Measurements from ENCODE around the gene MYO1B.

GRCh38 chr2:191314697-191315364, 69.6 kb downstream of the MYO1B start:
- TF ChIP-seq EZH2 (IDR thresholded peaks at IDR 0.05; ENCODE audit: low read depth, unreplicated experiment) (no peak), EZH2phosphoT487 (IDR thresholded peaks at IDR 0.05; ENCODE audit: unreplicated experiment) (no peak), POLR2AphosphoS5 (IDR thresholded peaks at IDR 0.05; ENCODE audit: low read depth) (no peak), CTCF (conservative IDR thresholded peaks at IDR 0.05; ENCODE audit: low read depth in 2 of 2) (no peak), REST (IDR thresholded peaks at IDR 0.05; ENCODE audit: unreplicated experiment) (no peak), NANOG (IDR thresholded peaks at IDR 0.05; ENCODE audit: borderline replicate concordance) (no peak), JUNB (IDR thresholded peaks at IDR 0.05; ENCODE audit: unreplicated experiment) (no peak), CREB1 (CRISPR knock-in tag; IDR thresholded peaks at IDR 0.05; ENCODE audit: low read depth) (no peak), STAT1 (IDR thresholded peaks at IDR 0.05; ENCODE audit: unreplicated experiment) (no peak)
- TF ChIP-seq, protein P1, sequence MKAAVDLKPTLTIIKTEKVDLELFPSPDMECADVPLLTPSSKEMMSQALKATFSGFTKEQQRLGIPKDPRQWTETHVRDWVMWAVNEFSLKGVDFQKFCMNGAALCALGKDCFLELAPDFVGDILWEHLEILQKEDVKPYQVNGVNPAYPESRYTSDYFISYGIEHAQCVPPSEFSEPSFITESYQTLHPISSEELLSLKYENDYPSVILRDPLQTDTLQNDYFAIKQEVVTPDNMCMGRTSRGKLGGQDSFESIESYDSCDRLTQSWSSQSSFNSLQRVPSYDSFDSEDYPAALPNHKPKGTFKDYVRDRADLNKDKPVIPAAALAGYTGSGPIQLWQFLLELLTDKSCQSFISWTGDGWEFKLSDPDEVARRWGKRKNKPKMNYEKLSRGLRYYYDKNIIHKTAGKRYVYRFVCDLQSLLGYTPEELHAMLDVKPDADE (IDR thresholded peaks at IDR 0.05) = no peak
